HepG2 (cell line): ENCODE data around the gene GMPR. TPM values are rescaled to one million over a fixed set of nuclear protein-coding genes. Genes with fewer than 3 reads are reported as not detected.

ENCODE experiments used
- ATAC-seq: fragments of 200-7000 bp; cut with Tn5 transposase; 3 replicates; pipeline ENCODE4 v1.9.1; 2020; ENCODE audit warnings: mild to moderate bottlenecking, moderate library complexity
- BruUV-seq: library from RNA; stranded (reverse); fragments of 400-500 nt; replicated peaks from 2 replicates; lab custom pipeline; 2021; lab: Mats Ljungman, UMichigan
- CTCF ChIA-PET: fragments of 300-600 bp; formaldehyde crosslinking; extraction: SDS; loops from one replicate; lab custom pipeline; 2021; ENCODE audit warnings: low total read pairs, inconsistent platforms, low intra/inter-chr PET ratio; lab: Yijun Ruan, JAX
- POLR2A ChIA-PET: fragments of 350-600 bp; sonication (Branson Sonifier 250); formaldehyde crosslinking; loops from one replicate; lab custom pipeline; 2020; ENCODE audit warnings: antibody characterized with exemption, inconsistent platforms; lab: Yijun Ruan, JAX
- DNase-seq: peaks from one replicate; pipeline ENCODE4 v3.0.0-alpha.2; 2015; ENCODE audit warnings: low spot score
- FAIRE-seq: peaks from 3 replicates; lab custom pipeline; 2011; peaks lifted over from hg19 to GRCh38; lab: Jason Lieb, UNC
- H2AFZ ChIP-seq: one replicate; pipeline ENCODE4 v1.6.1; 2011; ENCODE audit warnings: low read length, inconsistent platforms
- H3K27ac ChIP-seq: fragments of 300-600 bp; 3 replicates; pipeline ENCODE4 v1.8.0; 2011; ENCODE audit warnings: mixed run types, mild to moderate bottlenecking, mixed read lengths, low read length, inconsistent platforms; ENCODE audit not compliant: insufficient read depth; ENCODE audit errors: extremely low read length
- H3K27me3 ChIP-seq, 2 experiments: fragments of 200-600 bp in 1 of 2; 2 replicates in 1 of 2; 3 replicates in 1 of 2; pipeline versions ENCODE4 v1.6.0 to v1.8.0; 2011; ENCODE audit warnings: low read length in 2 of 2, mild to moderate bottlenecking in 2 of 2, moderate library complexity in 2 of 2, inconsistent platforms in 1 of 2; ENCODE audit not compliant: insufficient read depth in 2 of 2, control insufficient read depth in 1 of 2
- H3K36me3 ChIP-seq, 2 experiments: fragments of 200-600 bp in 1 of 2; replicated peaks in 1 of 2; 2 replicates in 1 of 2; 3 replicates in 1 of 2; pipeline versions ENCODE4 v1.5.1 to v1.8.0; 2011; ENCODE audit warnings: low read length in 2 of 2, inconsistent platforms in 1 of 2; ENCODE audit not compliant: insufficient read depth in 2 of 2, control insufficient read depth in 1 of 2
- H3K4me1 ChIP-seq: 2 replicates; pipeline ENCODE4 v1.5.1; 2012; ENCODE audit warnings: low read length, inconsistent platforms; ENCODE audit not compliant: insufficient read depth
- H3K4me2 ChIP-seq: 2 replicates; pipeline ENCODE4 v1.6.0; 2011; ENCODE audit warnings: low read depth, low read length, inconsistent platforms
- H3K4me3 ChIP-seq, 3 experiments: fragments of 200-600 bp in 1 of 3; sonication (generic), shearing (Covaris generic) in 1 of 3; replicated peaks in 1 of 3; 2 replicates each; pipeline ENCODE4 v1.5.1; 2011 to 2016; ENCODE audit warnings: low read length in 3 of 3, inconsistent platforms in 2 of 3, low read depth in 2 of 3, mild to moderate bottlenecking in 2 of 3, control low read depth in 1 of 3, mixed read lengths in 1 of 3; ENCODE audit not compliant: insufficient read depth in 1 of 3
- H3K79me2 ChIP-seq: one replicate; pipeline ENCODE4 v1.6.1; 2011; ENCODE audit warnings: low read length, inconsistent platforms; ENCODE audit not compliant: insufficient read depth
- H3K9ac ChIP-seq: 2 replicates; pipeline ENCODE4 v1.6.0; 2011; ENCODE audit warnings: mild to moderate bottlenecking, low read depth, low read length, inconsistent platforms; ENCODE audit not compliant: insufficient read depth
- H3K9me3 ChIP-seq: 2 replicates; pipeline ENCODE4 v1.5.1; 2012; ENCODE audit warnings: mild to moderate bottlenecking, low read length
- H4K20me1 ChIP-seq: 2 replicates; pipeline ENCODE4 v1.6.0; 2011; ENCODE audit warnings: inconsistent platforms, mild to moderate bottlenecking, low read length, moderate library complexity; ENCODE audit not compliant: insufficient read depth
- ETV6 ChIP-seq: sonication (generic); formaldehyde crosslinking; conservative IDR thresholded peaks from 2 replicates; pipeline ENCODE4 v1.4.0; 2020; ENCODE audit warnings: missing genetic modification reagents
- ZNF687 ChIP-seq: sonication (generic); formaldehyde crosslinking; IDR thresholded peaks from 2 replicates; pipeline ENCODE4 v1.5.1; 2020; ENCODE audit warnings: mild to moderate bottlenecking, missing genetic modification reagents, moderate library complexity
- WGBS: methylation state at CpG from one replicate; pipeline ENCODE4 v1.1.6; 2017; ENCODE audit warnings: low lambda C conversion rate; 5-methylcytosine and 5-hydroxymethylcytosine counted together
- in situ Hi-C: cut with HindIII; loops from 2 replicates; pipeline ENCODE4 v1.10.0; 2017; ENCODE audit warnings: low pct_unique_long_range_greater_than_20kb; ENCODE audit not compliant: extremely low pct_ligation_motif_present
- intact Hi-C: fragments of 100-400 bp; cut with micrococcal nuclease; formaldehyde crosslinking; loops from one replicate; pipeline ENCODE4 v1.10.0; 2022; ENCODE audit not compliant: unreplicated experiment
- polyA plus RNA-seq, 8 experiments: library from polyadenylated mRNA; depleted of rRNA in 3 of 8; stranded (reverse) in 7 of 8; unstranded in 1 of 8; fragments of >200 nt; fragmentation: Illumina TruSeq in 4 of 8; extraction: Trizol in 4 of 8; gene quantifications; 2 replicates each; pipeline versions ENCODE4 v1.2.1 to v1.2.3, GENCODE V29; 2011 to 2016; ENCODE audit warnings: low read depth in 4 of 8, missing spikeins in 1 of 8, mixed read lengths in 1 of 8; ENCODE audit not compliant: insufficient read depth in 1 of 8
- total RNA-seq, 5 experiments: library from RNA; depleted of rRNA; stranded (reverse); fragments of >200 nt; fragmentation: Illumina TruSeq; extraction: Trizol; gene quantifications; 2 replicates each; pipeline ENCODE4 v1.2.3, GENCODE V29; 2016; ENCODE audit warnings: low read depth in 1 of 5
- TF ChIP-seq, protein P1 (sequence below): sonication (generic); formaldehyde crosslinking; IDR thresholded peaks from 2 replicates; pipeline ENCODE4 v1.4.0; 2020; ENCODE audit warnings: missing genetic modification reagents

GMPR gene
- total and polyA plus RNA-seq, 2 of the 13 experiments (the other 11 are each of a cell fraction or from before 2014, with no cell fraction given) = not detected

DNA sequence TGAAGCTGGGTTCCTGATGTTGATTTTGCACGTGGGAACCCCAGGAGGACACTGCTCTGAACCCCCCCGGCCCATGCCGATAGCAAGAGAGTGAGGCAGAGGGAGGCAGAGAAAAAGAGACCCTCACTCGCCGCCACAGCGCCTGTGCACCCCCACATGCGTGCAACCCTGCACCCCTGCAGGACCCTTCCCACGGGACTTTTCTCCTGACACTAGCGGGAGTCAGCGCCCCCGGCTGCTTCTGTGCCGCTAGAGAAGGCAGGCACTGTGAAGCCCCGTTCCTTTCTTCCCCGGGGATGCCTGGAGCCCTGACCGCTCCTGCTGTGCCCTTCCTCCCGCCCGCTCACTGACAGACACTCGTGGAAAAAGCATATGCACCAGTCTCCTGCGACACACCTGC is 67.4 kb downstream of the GMPR start:
- intact Hi-C loops = no loop called here
- H3K4me1 ChIP-seq = peaks cover 38% of the 10 kb centered on the region
- ChIA-PET POLR2A (no interaction called here), CTCF (no interaction called here)
- H3K4me2 ChIP-seq = no peak overlapping the region
- no peak for FAIRE-seq
- TF ChIP-seq ETV6 (CRISPR knock-in tag) (no peak), ZNF687 (CRISPR knock-in tag) (peak; percentile 18; the same call in 1 of the 2 replicates)
- TF ChIP-seq, protein P1, sequence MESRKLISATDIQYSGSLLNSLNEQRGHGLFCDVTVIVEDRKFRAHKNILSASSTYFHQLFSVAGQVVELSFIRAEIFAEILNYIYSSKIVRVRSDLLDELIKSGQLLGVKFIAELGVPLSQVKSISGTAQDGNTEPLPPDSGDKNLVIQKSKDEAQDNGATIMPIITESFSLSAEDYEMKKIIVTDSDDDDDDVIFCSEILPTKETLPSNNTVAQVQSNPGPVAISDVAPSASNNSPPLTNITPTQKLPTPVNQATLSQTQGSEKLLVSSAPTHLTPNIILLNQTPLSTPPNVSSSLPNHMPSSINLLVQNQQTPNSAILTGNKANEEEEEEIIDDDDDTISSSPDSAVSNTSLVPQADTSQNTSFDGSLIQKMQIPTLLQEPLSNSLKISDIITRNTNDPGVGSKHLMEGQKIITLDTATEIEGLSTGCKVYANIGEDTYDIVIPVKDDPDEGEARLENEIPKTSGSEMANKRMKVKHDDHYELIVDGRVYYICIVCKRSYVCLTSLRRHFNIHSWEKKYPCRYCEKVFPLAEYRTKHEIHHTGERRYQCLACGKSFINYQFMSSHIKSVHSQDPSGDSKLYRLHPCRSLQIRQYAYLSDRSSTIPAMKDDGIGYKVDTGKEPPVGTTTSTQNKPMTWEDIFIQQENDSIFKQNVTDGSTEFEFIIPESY (CRISPR knock-in tag) = peak; percentile 54; the same call in 1 of the 2 replicates
- no peak for DNase-seq
- ATAC-seq = no peak
- no TSS peak for BruUV-seq
- WGBS = 92% methylated on average over 19 of the region's 19 CpGs
- H2AFZ ChIP-seq = no peak overlapping the region
- H3K4me3 ChIP-seq = no peak overlapping the region
- H3K36me3 ChIP-seq = peaks cover 6 to 12% of the 10 kb centered on the region in 2 experiments; a peak in 3 of 5 replicates
- H3K27me3 ChIP-seq = no peaks in the 10 kb centered on the region
- in situ Hi-C loops = no loop called here
- no peaks in the 10 kb centered on the region for H3K9me3 ChIP-seq
- H4K20me1 ChIP-seq = no peaks in the 10 kb centered on the region
- H3K27ac ChIP-seq = no peak overlapping the region
- H3K9ac ChIP-seq = no peak overlapping the region
- H3K79me2 ChIP-seq = no peaks in the 10 kb centered on the region
